Endothelial cell of umbilical vein (primary cell): ENCODE data around the gene ANKLE2. TPM values are rescaled to one million over a fixed set of nuclear protein-coding genes. Genes with fewer than 3 reads are reported as not detected.

Experiments used
- BruUV-seq: library from RNA; stranded (reverse); fragments of 400-500 nt; replicated peaks from 2 replicates; lab custom pipeline; 2021; lab: Mats Ljungman, UMichigan
- CTCF ChIA-PET: fragments of 300-600, 350-600 bp; sonication (Branson Sonifier 250); formaldehyde crosslinking; loops from one replicate; lab custom pipeline; 2021; ENCODE audit warnings: antibody characterized with exemption, inconsistent platforms; lab: Charles Lee
- POLR2A ChIA-PET: fragments of 300-600, 350-600 bp; sonication (Branson Sonifier 250); formaldehyde crosslinking; loops from one replicate; lab custom pipeline; 2021; ENCODE audit warnings: antibody characterized with exemption, inconsistent platforms; lab: Charles Lee
- DNase-seq: peaks from one replicate; pipeline ENCODE4 v3.0.0-alpha.2; 2011; ENCODE audit warnings: low read depth, low spot score
- FAIRE-seq: peaks from 2 replicates; lab custom pipeline; 2011; peaks lifted over from hg19 to GRCh38; lab: Jason Lieb, UNC
- H2AFZ ChIP-seq: 2 replicates; pipeline ENCODE4 v1.6.0; 2012; ENCODE audit warnings: low read depth, low read length, control low read depth, inconsistent platforms
- H3K27ac ChIP-seq: 2 replicates; pipeline ENCODE4 v1.5.1; 2011; ENCODE audit warnings: low read depth, mild to moderate bottlenecking, control low read depth, low read length, moderate library complexity; ENCODE audit not compliant: insufficient read depth
- H3K27me3 ChIP-seq, 2 experiments: 2 replicates each; pipeline versions ENCODE4 v1.6.0 to v1.6.1; 2011; ENCODE audit warnings: low read length in 2 of 2, mixed read lengths in 1 of 2; ENCODE audit not compliant: control insufficient read depth in 2 of 2, insufficient read depth in 2 of 2
- H3K36me3 ChIP-seq, 2 experiments: 2 replicates in 1 of 2; 3 replicates in 1 of 2; pipeline ENCODE4 v1.5.1; 2011; ENCODE audit warnings: low read length in 2 of 2, mild to moderate bottlenecking in 1 of 2, moderate library complexity in 1 of 2; ENCODE audit not compliant: control insufficient read depth in 2 of 2, insufficient read depth in 2 of 2; ENCODE audit errors: extremely low read depth in 1 of 2
- H3K4me1 ChIP-seq: 3 replicates; pipeline ENCODE4 v1.5.1; 2011; ENCODE audit warnings: mild to moderate bottlenecking, low read length; ENCODE audit not compliant: control insufficient read depth, insufficient read depth; ENCODE audit errors: extremely low read depth
- H3K4me2 ChIP-seq: 2 replicates; pipeline ENCODE4 v1.6.1; 2011; ENCODE audit warnings: low read length, control low read depth, mixed read lengths; ENCODE audit not compliant: insufficient read depth
- H3K4me3 ChIP-seq, 3 experiments: fragments of 200-600 bp in 1 of 3; sonication (generic), shearing (Covaris generic) in 1 of 3; replicated peaks in 1 of 3; 2 replicates each; pipeline ENCODE4 v1.5.1; 2011 to 2016; ENCODE audit warnings: control low read depth in 3 of 3, low read length in 3 of 3, mild to moderate bottlenecking in 2 of 3, inconsistent platforms in 1 of 3, low read depth in 1 of 3, moderate library complexity in 1 of 3; ENCODE audit not compliant: insufficient read depth in 1 of 3
- H3K79me2 ChIP-seq: 2 replicates; pipeline ENCODE4 v1.6.0; 2012; ENCODE audit warnings: low read length, inconsistent platforms; ENCODE audit not compliant: control insufficient read depth, insufficient read depth
- H3K9ac ChIP-seq: replicated peaks from 2 replicates; pipeline ENCODE3; 2011; ENCODE audit warnings: low read length, control low read depth; ENCODE audit not compliant: insufficient read depth; ENCODE audit errors: extremely low read depth
- H3K9me1 ChIP-seq: replicated peaks from 3 replicates; pipeline ENCODE4 v1.6.0; 2011; ENCODE audit warnings: mild to moderate bottlenecking, low read length; ENCODE audit not compliant: control insufficient read depth, insufficient read depth; ENCODE audit errors: extremely low read depth
- H3K9me3 ChIP-seq: replicated peaks from 2 replicates; pipeline ENCODE4 v1.5.1; 2012; ENCODE audit warnings: low read length, inconsistent platforms; ENCODE audit not compliant: control insufficient read depth, insufficient read depth
- H4K20me1 ChIP-seq: replicated peaks from 2 replicates; pipeline ENCODE3; 2011; ENCODE audit warnings: mild to moderate bottlenecking, low read length; ENCODE audit not compliant: control insufficient read depth, insufficient read depth; ENCODE audit errors: extremely low read depth
- EZH2 ChIP-seq: IDR thresholded peaks from 2 replicates; pipeline ENCODE4 v1.6.1; 2012; ENCODE audit warnings: borderline replicate concordance, low read depth, mild to moderate bottlenecking, moderate library complexity, low read length, inconsistent platforms; ENCODE audit not compliant: severe bottlenecking
- FOS ChIP-seq: IDR thresholded peaks from 2 replicates; pipeline ENCODE4 v1.6.1; 2011; ENCODE audit warnings: mild to moderate bottlenecking, low read length, moderate library complexity, borderline replicate concordance; ENCODE audit not compliant: insufficient read depth
- GATA2 ChIP-seq: IDR thresholded peaks from 2 replicates; pipeline ENCODE4 v1.7.0; 2011; ENCODE audit warnings: low read depth, mild to moderate bottlenecking, moderate library complexity, mixed read lengths, low read length; ENCODE audit not compliant: insufficient read length, insufficient read depth
- JUN ChIP-seq: IDR thresholded peaks from 2 replicates; pipeline ENCODE4 v1.6.1; 2011; ENCODE audit warnings: borderline replicate concordance, low read depth; ENCODE audit not compliant: insufficient read length, insufficient read depth
- MYC ChIP-seq: IDR thresholded peaks from one replicate; pipeline ENCODE4 v1.6.1; 2011; ENCODE audit warnings: mild to moderate bottlenecking, low read depth, low read length
- POLR2A ChIP-seq: IDR thresholded peaks from 2 replicates; pipeline ENCODE4 v1.6.1; 2012; ENCODE audit warnings: low read depth, mild to moderate bottlenecking, control low read depth, low read length
- POLR2AphosphoS5 ChIP-seq: IDR thresholded peaks from 2 replicates; pipeline ENCODE4 v1.6.1; 2012; ENCODE audit warnings: low read depth, mild to moderate bottlenecking, control low read depth, low read length, moderate library complexity; ENCODE audit not compliant: insufficient read depth
- dilution Hi-C: fragments of 300-500 bp; cut with MboI; formaldehyde crosslinking; loops from one replicate; pipeline ENCODE4 v1.15.0; 2019; ENCODE audit warnings: low sequenced_read_pairs; ENCODE audit not compliant: extremely low pct_ligation_motif_present
- intact Hi-C: fragments of 100-400 bp; cut with micrococcal nuclease; formaldehyde crosslinking; loops from one replicate; pipeline ENCODE4 v1.10.0; 2022
- polyA plus RNA-seq, 4 experiments: library from polyadenylated mRNA; depleted of rRNA in 3 of 4; stranded (reverse) in 3 of 4; unstranded in 1 of 4; fragments of >200 nt; gene quantifications; 2 replicates each; pipeline versions ENCODE4 v1.2.1 to v1.2.3, GENCODE V29; 2011 to 2012; ENCODE audit warnings: missing spikeins in 1 of 4
- total RNA-seq: library from RNA; stranded (reverse); gene quantifications from 2 replicates; pipeline ENCODE4 v1.2.3, GENCODE V29; 2021
- TF ChIP-seq, protein P1 (sequence below), 2 donors: IDR thresholded peaks; 1 replicate in 1 of 2; 2 replicates in 1 of 2; pipeline ENCODE4 v1.5.1; 2011; ENCODE audit warnings: low read length in 2 of 2, mild to moderate bottlenecking in 2 of 2, moderate library complexity in 2 of 2, control low read depth in 1 of 2, inconsistent platforms in 1 of 2, low read depth in 1 of 2; ENCODE audit not compliant: insufficient read depth in 1 of 2; ENCODE audit errors: extremely low read depth in 1 of 2
- TF ChIP-seq, protein P2 (sequence below): IDR thresholded peaks from 2 replicates; pipeline ENCODE4 v1.6.1; 2011; ENCODE audit not compliant: insufficient read depth, insufficient read length

The ANKLE2 gene
- total and polyA plus RNA-seq, 2 donors (not counting 3 experiments of a cell fraction or from before 2014, with no cell fraction given) = 75.8 to 112 TPM

DNA sequence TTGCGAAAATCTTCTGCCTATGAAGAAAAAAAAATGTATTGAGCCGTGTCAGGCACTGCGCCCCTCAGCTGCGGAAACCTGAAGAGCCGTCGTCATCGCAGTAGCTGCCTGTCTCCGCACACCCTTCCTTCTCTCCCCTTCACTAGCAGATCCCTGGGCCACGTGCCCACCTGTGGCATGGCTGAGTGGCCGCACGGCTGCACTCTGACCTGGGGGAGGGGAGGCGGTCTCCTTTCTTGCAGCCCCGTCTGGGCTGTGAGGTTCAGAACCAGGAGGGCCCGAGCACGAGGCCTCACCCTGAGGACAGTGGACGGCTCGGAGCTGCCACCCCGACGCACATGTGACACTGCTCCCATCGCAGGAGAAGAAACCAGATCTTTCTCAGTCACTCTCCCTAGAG, 26.1 kb downstream of the ANKLE2 start:
- dilution Hi-C loops = no loop called here
- Histone ChIP-seq H4K20me1 (no peaks in the 10 kb centered on the region), H2AFZ (no peak overlapping the region), H3K36me3 (peaks cover 27 to 63% of the 10 kb centered on the region in 2 experiments), H3K9me1 (no peaks in the 10 kb centered on the region), H3K27ac (no peak overlapping the region), H3K4me2 (no peak overlapping the region), H3K4me3 (no peak overlapping the region), H3K27me3 (no peaks in the 10 kb centered on the region), H3K9ac (no peak overlapping the region), H3K79me2 (peaks cover 5% of the 10 kb centered on the region), H3K9me3 (no peaks in the 10 kb centered on the region), H3K4me1 (no peaks in the 10 kb centered on the region)
- CTCF ChIA-PET = no interaction called here
- intact Hi-C loops = no loop called here
- no TSS peak for BruUV-seq
- no peak for FAIRE-seq
- no peak for DNase-seq
- TF ChIP-seq FOS = no peak
- no peak for TF ChIP-seq POLR2AphosphoS5
- no peak for TF ChIP-seq MYC
- no peak for TF ChIP-seq EZH2
- TF ChIP-seq, protein P1, sequence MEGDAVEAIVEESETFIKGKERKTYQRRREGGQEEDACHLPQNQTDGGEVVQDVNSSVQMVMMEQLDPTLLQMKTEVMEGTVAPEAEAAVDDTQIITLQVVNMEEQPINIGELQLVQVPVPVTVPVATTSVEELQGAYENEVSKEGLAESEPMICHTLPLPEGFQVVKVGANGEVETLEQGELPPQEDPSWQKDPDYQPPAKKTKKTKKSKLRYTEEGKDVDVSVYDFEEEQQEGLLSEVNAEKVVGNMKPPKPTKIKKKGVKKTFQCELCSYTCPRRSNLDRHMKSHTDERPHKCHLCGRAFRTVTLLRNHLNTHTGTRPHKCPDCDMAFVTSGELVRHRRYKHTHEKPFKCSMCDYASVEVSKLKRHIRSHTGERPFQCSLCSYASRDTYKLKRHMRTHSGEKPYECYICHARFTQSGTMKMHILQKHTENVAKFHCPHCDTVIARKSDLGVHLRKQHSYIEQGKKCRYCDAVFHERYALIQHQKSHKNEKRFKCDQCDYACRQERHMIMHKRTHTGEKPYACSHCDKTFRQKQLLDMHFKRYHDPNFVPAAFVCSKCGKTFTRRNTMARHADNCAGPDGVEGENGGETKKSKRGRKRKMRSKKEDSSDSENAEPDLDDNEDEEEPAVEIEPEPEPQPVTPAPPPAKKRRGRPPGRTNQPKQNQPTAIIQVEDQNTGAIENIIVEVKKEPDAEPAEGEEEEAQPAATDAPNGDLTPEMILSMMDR (IDR thresholded peaks at IDR 0.05; ENCODE audit: extremely low read depth in 1 of 2, insufficient read depth in 1 of 2, low read depth in 1 of 2, low read length in 2 of 2) = no peak
- no peak for TF ChIP-seq JUN
- TF ChIP-seq POLR2A = no peak
- TF ChIP-seq, protein P2, sequence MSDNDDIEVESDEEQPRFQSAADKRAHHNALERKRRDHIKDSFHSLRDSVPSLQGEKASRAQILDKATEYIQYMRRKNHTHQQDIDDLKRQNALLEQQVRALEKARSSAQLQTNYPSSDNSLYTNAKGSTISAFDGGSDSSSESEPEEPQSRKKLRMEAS = no peak
- no peak for TF ChIP-seq GATA2
- POLR2A ChIA-PET = no interaction called here
